Measurements from ENCODE around the gene AGAP5. TPM values are rescaled to one million over a fixed set of nuclear protein-coding genes. Genes with fewer than 3 reads are reported as not detected.

Gene AGAP5
- total and polyA plus RNA-seq, 2 donors, result 3.7 to 9.0 TPM

- Histone ChIP-seq H3K36me3 (ENCODE audit: control insufficient read depth in 2 of 2, insufficient read depth in 2 of 2, low read length in 1 of 2) (no peaks in the 10 kb centered on the region), H3K9me3 (ENCODE audit: control insufficient read depth in 2 of 2, insufficient read depth in 1 of 2, low read length in 1 of 2) (no peaks in the 10 kb centered on the region), H3K27ac (ENCODE audit: low read depth in 1 of 2, low read length in 1 of 2) (peak overlapping the region; percentile 48 to 84), H3K4me1 (ENCODE audit: control insufficient read depth in 2 of 2, insufficient read depth in 2 of 2, low read length in 2 of 2) (peaks cover 4 to 7% of the 10 kb centered on the region in 2 donors), H3K27me3 (ENCODE audit: control insufficient read depth in 2 of 2, insufficient read depth in 1 of 2, low read length in 1 of 2) (no peaks in the 10 kb centered on the region), H3K4me3 (ENCODE audit: low read length in 2 of 2) (peak overlapping the region; percentile 62 to 70)
- peak; percentile 90 to 99 (median 97) for DNase-seq (ENCODE audit: low read depth in 6 of 9, low spot score in 9 of 9)
- 1% methylated on average over 42 of the region's 42 CpGs for WGBS
Observed at GRCh38 chr10:73625884-73626752, 71.8 kb downstream of the AGAP5 start.

GRCh38 chr10:73625004-73625883 is 72.7 kb downstream of the AGAP5 start:
- H3K4me3 ChIP-seq (ENCODE audit: low read length in 2 of 2), result peak overlapping the region; percentile 62 to 70
- DNase-seq (ENCODE audit: low read depth in 6 of 9, low spot score in 9 of 9), result peak in 3 of 9 donors; percentile 20 to 64 (median 28)
- WGBS, result under 1% methylated on average over 46 of the region's 46 CpGs

More at GRCh38 chr10:73625004-73625883, 72.7 kb downstream of the AGAP5 start:
- no peaks in the 10 kb centered on the region for H3K27me3 ChIP-seq (ENCODE audit: control insufficient read depth in 2 of 2, insufficient read depth in 1 of 2, low read length in 1 of 2)
- no peaks in the 10 kb centered on the region for H3K36me3 ChIP-seq (ENCODE audit: control insufficient read depth in 2 of 2, insufficient read depth in 2 of 2, low read length in 1 of 2)
- peak overlapping the region; percentile 50 to 79 for H3K27ac ChIP-seq (ENCODE audit: low read depth in 1 of 2, low read length in 1 of 2)
- no peaks in the 10 kb centered on the region for H3K9me3 ChIP-seq (ENCODE audit: control insufficient read depth in 2 of 2, insufficient read depth in 1 of 2, low read length in 1 of 2)
- peaks cover 4 to 7% of the 10 kb centered on the region in 2 donors for H3K4me1 ChIP-seq (ENCODE audit: control insufficient read depth in 2 of 2, insufficient read depth in 2 of 2, low read length in 2 of 2)

Other genes with a start within 250 kb of the AGAP5 start
- gene PPP3CB, start 202.1 kb downstream of the AGAP5 start, total RNA-seq, result 14.7 TPM
- 49.4 TPM for gene PPP3CB, start 202.1 kb downstream of the AGAP5 start, polyA plus RNA-seq
- gene USP54, start 106.8 kb downstream of the AGAP5 start, total RNA-seq, result 8.2 TPM
- gene USP54, start 106.8 kb downstream of the AGAP5 start, polyA plus RNA-seq, result 10.4 TPM
- 0.61 TPM for gene MYOZ1, start 56.6 kb downstream of the AGAP5 start, total RNA-seq
- gene MYOZ1, start 56.6 kb downstream of the AGAP5 start, polyA plus RNA-seq, result 0.91 TPM
- gene SYNPO2L, start 42.1 kb downstream of the AGAP5 start, total RNA-seq, result 0.09 TPM
- gene SYNPO2L, start 42.1 kb downstream of the AGAP5 start, polyA plus RNA-seq, result 0.21 TPM
- 40.2 TPM for gene SEC24C, start 46.3 kb upstream of the AGAP5 start, total RNA-seq
- gene SEC24C, start 46.3 kb upstream of the AGAP5 start, polyA plus RNA-seq, result 31.4 TPM
- gene CHCHD1, start 83.9 kb upstream of the AGAP5 start, total RNA-seq, result 54.7 TPM
- gene CHCHD1, start 83.9 kb upstream of the AGAP5 start, polyA plus RNA-seq, result 78.2 TPM
- gene ZSWIM8, start 87.5 kb upstream of the AGAP5 start, total RNA-seq, result 27.1 TPM
- gene ZSWIM8, start 87.5 kb upstream of the AGAP5 start, polyA plus RNA-seq, result 106 TPM
- gene NDST2, start 113.5 kb upstream of the AGAP5 start, total RNA-seq, result 29.4 TPM
- 21.2 TPM for gene NDST2, start 113.5 kb upstream of the AGAP5 start, polyA plus RNA-seq
- gene CAMK2G, start 176.4 kb upstream of the AGAP5 start, total RNA-seq, result 10.5 TPM
- 17.2 TPM for gene CAMK2G, start 176.4 kb upstream of the AGAP5 start, polyA plus RNA-seq
- gene PLAU, start 213.0 kb upstream of the AGAP5 start, total RNA-seq, result 3.8 TPM
- 20.3 TPM for gene PLAU, start 213.0 kb upstream of the AGAP5 start, polyA plus RNA-seq